B cell (primary cell): ENCODE data around the gene EPAS1.

Experiments
- EZH2 ChIP-seq: IDR thresholded peaks from 2 replicates; pipeline ENCODE4 v1.6.1; 2012; ENCODE audit warnings: borderline replicate concordance, low read depth, mild to moderate bottlenecking, moderate library complexity, low read length; ENCODE audit not compliant: insufficient read depth, poor library complexity, severe bottlenecking
- TF ChIP-seq, protein P1 (sequence below): fragments of 200-600 bp; IDR thresholded peaks from one replicate; pipeline ENCODE4 v1.8.0; 2022; ENCODE audit warnings: antibody characterized with exemption, mild to moderate bottlenecking

DNA sequence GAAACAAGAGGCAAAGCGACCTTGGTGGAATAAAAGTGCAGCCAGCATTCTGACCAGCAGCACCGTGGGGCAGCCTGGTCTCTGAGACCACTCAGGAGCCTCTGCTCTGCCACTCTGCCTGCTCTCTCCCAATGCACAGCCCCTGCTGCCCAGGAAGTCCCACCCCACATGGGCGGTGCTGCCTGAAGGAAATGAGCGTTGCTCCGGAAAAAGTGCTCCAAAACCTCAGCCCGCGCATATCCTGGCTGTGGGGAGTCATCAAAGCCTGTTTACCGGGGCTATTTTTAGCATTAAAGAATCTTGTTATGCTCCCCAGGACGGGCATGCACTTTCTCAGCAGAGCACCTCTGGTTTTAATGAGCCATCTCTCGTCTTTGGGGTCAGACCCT is 54.5 kb downstream of the EPAS1 start:
- TF ChIP-seq, protein P1, sequence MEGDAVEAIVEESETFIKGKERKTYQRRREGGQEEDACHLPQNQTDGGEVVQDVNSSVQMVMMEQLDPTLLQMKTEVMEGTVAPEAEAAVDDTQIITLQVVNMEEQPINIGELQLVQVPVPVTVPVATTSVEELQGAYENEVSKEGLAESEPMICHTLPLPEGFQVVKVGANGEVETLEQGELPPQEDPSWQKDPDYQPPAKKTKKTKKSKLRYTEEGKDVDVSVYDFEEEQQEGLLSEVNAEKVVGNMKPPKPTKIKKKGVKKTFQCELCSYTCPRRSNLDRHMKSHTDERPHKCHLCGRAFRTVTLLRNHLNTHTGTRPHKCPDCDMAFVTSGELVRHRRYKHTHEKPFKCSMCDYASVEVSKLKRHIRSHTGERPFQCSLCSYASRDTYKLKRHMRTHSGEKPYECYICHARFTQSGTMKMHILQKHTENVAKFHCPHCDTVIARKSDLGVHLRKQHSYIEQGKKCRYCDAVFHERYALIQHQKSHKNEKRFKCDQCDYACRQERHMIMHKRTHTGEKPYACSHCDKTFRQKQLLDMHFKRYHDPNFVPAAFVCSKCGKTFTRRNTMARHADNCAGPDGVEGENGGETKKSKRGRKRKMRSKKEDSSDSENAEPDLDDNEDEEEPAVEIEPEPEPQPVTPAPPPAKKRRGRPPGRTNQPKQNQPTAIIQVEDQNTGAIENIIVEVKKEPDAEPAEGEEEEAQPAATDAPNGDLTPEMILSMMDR = no peak
- TF ChIP-seq EZH2 = no peak
